ENCODE results near the gene CCIN. TPM values are rescaled to one million over a fixed set of nuclear protein-coding genes. Genes with fewer than 3 reads are reported as not detected.

Gene CCIN
- total RNA-seq, 1 donor from 2014 or later = 0.17 TPM

- intact Hi-C loops (cut with micrococcal nuclease) = loop anchor here (1.0 to 10.0 kb wide), 2 partner anchors 12 to 1156 kb away; partner anchors contain the start of gene DNAJB5
These were observed 28.8 kb upstream of the CCIN start for GRCh38 chr9:36140086-36141084.

- intact Hi-C loops (cut with micrococcal nuclease) = loop anchor here (10.0 kb wide), 1 partner anchor 1156 kb away; the partner anchor contains the start of gene DNAJB5
These were observed 27.9 kb upstream of the CCIN start for GRCh38 chr9:36141288-36141687.

- intact Hi-C loops (cut with micrococcal nuclease) = loop anchor here (10.0 kb wide), 1 partner anchor 1157 kb away; the partner anchor contains the start of gene DNAJB5
These were observed 27.4 kb upstream of the CCIN start for GRCh38 chr9:36141761-36142160.

- intact Hi-C loops (cut with micrococcal nuclease) = loop anchor here (10.0 kb wide), 1 partner anchor 1158 kb away; the partner anchor contains the start of gene DNAJB5
These were observed 26.5 kb upstream of the CCIN start for GRCh38 chr9:36142510-36143244.

DNA sequence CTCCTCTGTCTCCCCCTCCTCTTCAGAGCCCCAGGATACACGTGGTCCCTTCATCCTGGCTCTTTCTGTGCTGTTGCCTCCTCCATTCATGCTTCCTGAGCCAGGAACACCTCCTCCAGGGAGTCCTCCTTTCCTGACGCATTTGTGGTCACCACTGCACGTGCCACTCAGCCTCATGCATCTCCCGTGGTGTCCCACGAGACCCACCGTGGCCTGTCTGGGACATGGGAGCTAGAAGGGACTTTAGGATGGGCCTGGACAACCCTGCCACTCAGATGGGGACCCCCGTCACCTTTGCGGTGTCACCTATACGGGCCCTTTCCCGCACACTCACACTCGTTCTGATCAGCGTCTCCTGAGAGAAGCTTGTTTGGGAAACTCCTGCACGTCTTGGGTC lies 25.9 kb upstream of the CCIN start:
- intact Hi-C loops (cut with micrococcal nuclease) = loop anchor here (10.0 kb wide), 1 partner anchor 1158 kb away; the partner anchor contains the start of gene DNAJB5

DNA sequence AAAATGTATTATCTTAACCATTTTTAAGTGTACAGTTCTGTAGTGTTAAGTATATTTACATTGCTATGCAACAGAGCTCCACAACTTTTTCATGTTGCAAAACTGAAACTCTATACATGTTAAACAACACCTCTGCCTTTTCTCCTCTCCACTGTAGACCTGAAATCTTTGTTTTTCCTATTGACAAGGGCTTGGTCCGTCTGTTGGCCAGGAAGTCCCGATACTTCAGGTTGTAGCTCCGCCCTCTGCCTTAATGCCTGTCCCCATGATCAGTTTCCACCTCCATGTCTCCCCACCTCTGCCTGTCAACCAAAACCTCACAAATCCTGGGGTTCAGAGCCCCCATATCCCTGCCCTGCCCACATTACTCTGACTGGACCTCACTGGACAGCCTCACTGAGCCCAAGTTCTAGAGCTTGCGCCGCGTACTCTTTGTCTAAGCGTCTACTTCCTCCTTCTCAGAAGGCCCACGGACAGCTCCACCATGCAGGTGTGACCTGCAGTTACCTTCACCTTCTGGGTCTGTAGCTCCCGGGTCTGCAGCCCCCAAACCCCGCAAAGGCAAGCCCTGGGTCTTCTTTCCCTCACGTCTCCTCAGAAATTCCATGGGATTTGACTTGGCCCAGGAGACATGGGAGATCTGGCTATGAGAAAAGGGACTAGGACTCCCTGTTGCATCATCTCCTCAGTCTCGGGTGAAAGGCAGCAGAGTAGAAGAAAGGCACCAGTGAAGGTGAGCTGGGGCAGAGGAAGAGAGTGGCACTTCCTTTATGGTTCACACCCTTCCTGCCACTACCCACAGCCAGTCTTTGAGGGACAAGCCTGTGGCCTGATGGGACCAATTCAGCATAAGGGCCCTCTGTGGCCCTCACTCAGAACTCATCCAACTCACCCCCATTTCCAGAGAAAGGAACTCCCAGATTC lies 24.6 kb upstream of the CCIN start:
- intact Hi-C loops (cut with micrococcal nuclease) = loop anchor here (1.0 to 10.0 kb wide), 3 partner anchors 8 to 1160 kb away; partner anchors contain the start of genes DNAJB5 and GLIPR2

GRCh38 chr9:36145970-36146369 lies 23.2 kb upstream of the CCIN start:
- intact Hi-C loops (cut with micrococcal nuclease) = loop anchor here (10.0 kb wide), 1 partner anchor 1161 kb away; the partner anchor contains the start of gene DNAJB5

DNA sequence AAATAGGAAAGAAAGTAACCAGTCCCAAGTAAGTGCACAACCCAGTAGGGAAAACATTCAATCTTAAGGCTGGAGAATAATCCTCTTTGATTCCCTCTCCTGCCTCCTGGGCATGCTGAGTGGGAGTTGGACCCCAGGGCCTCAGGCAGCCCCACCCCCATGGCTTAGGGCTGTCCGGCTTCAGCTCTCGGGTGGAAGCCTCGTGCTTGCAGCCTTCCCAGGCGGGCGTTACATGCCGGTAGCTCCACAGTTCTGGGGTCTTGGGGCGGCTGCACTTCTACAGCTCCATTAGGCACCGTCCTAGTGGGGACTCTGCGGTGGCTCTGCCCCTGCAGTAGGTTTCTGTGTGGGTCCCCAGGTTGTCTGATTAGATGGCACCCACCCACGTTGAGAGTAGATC lies 22.5 kb upstream of the CCIN start:
- intact Hi-C loops (cut with micrococcal nuclease) = loop anchor here (10.0 kb wide), 1 partner anchor 1162 kb away; the partner anchor contains the start of gene DNAJB5

DNA sequence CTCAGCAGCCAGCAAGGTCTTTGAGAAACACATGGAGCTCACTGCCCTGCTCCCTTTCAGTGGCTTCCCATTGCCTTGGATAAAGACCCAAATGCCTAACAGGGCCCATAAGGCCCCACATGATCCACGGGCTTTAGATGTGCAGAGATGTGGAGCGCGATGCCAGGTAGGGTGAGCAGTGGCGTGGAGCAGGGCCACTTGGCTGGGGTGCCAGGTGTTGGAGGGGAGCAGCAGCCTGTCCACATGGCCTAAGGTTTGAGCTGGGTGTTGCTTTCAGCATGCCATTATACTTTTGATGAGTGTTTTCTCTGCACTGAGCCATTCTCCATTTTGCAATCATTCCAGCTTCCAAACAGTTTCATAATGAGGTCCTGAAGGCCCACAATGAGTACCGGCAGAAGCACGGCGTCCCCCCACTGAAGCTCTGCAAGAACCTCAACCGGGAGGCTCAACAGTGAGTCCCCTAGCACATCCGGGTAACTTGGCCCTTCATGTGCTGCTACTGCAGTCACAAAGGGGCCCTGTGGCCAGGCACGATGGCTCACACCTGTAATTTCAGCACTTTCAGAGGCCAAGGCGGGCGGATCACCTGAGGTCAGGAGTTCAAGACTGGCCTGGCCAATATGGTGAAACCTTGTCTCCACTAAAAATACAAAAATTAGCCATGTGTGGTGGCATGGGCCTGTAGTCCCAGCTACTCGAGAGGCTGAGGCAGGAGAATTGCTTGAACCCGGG lies 21.6 kb upstream of the CCIN start:
- intact Hi-C loops (cut with micrococcal nuclease) = loop anchor here (10.0 kb wide), 1 partner anchor 1163 kb away; the partner anchor contains the start of gene DNAJB5

DNA sequence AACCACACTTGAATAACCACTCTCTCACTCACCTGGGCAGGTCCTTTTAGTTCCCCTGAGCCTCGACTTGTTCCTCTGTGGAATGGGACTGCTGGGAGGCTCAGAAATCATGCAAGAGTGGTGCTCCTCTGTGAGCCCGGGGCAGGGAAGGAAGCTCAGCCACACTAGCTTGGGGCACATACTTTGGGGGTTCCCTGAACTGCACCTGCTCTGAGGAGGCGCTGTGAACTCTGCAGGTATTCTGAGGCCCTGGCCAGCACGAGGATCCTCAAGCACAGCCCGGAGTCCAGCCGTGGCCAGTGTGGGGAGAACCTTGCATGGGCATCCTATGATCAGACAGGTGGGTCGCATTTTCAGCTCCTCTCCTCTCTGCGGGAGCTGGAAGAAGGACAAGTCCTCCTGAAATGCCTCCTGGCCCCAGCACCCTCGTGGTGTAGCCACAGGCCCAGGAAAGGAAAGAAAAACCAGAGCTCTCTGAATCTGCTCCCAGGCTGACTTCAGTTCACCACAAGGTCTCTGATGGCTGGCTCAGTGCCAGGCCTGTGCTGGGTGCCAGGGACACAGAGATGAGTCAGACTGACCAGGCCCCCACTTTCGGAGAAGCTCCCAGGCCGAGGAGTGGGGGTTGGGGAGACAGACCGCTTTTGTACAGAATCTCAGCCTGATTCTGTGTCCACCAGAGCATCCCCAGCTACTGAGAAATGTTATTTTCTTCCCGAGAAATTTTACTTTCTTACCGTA lies 20.7 kb upstream of the CCIN start:
- intact Hi-C loops (cut with micrococcal nuclease) = loop anchor here (10.0 kb wide), 1 partner anchor 1164 kb away; the partner anchor contains the start of gene DNAJB5

GRCh38 chr9:36149197-36149596 lies 20.0 kb upstream of the CCIN start:
- intact Hi-C loops (cut with micrococcal nuclease) = loop anchor here (10.0 kb wide), 1 partner anchor 1164 kb away; the partner anchor contains the start of gene DNAJB5

GRCh38 chr9:36150574-36151315 lies 18.4 kb upstream of the CCIN start:
- intact Hi-C loops (cut with micrococcal nuclease) = loop anchor here (1.0 to 5.0 kb wide), 7 partner anchors 14 to 493 kb away; partner anchors contain the start of genes CCDC107, CLTA, GLIPR2 and GNE

DNA sequence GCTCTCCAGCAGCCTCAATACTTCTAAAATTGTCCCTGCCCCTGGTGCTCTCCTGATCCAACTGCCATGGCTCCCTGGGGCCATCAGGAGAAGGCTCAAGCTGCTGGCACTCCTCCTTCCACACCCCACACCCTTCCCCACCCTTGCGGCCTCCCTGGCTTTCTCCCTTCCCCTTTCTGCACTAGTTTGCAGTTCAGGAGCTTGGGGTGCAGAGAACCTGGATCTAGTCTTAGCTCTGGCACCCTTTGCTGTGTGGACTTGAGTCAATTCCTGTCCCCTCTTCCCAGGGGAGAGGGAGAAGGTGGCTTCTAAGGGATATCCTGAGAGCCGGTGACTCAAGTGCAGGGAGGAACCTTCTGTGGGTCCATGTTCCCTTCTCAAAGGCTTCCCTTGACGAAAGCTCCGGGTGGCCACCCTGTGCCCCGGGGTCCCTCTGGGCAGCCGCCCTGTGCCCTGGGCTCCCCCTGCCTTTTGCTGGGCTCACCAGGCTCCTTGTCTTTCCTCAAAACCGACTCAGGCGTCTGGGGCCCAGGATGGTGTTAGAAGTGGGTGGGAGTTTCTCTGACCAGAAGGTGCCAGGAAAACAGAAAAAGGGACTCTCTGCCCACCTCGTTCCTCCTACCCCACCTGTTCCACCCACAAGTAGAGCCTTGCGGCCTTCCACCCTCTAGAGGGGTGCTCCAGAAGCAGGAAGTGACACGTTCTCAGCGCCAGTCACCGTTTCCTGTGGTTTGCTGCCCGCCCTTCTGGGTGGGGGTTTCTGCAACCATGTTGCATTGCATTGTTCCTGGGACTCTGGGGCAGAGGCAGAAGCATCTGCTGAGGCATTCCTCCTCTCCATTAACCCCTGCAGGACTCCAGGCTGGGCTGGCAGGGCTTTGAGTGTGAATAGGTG lies 17.6 kb upstream of the CCIN start:
- intact Hi-C loops (cut with micrococcal nuclease) = loop anchor here (1.0 to 5.0 kb wide), 9 partner anchors 7 to 494 kb away; partner anchors contain the start of genes CCDC107, CLTA, GLIPR2 and GNE

GRCh38 chr9:36152741-36153438 lies 16.3 kb upstream of the CCIN start:
- intact Hi-C loops (cut with micrococcal nuclease) = loop anchor here (1.0 to 5.0 kb wide), 4 partner anchors 9 to 496 kb away; partner anchors contain the start of genes CCDC107, GNE and RMRP

DNA sequence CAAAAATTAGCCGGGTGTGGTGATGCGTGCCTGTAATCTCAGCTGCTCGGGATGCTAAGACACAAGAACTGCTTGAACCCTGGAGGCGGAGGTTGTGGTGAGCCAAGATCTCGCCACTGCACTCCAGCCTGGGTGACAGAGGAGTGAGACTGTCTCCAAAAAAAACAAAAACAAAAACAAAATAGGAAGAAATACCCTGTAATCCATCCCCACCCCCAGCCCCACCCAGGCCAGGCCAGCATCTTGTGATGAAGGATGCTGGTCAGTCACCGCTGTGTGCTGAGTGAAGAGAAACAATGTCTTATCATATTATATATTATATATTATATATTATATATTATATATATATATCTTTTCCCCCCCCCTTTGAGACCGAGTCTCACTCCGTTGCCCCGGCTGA lies 15.4 kb upstream of the CCIN start:
- intact Hi-C loops (cut with micrococcal nuclease) = loop anchor here (5.0 kb wide), 2 partner anchors 104 to 496 kb away; partner anchors contain the start of genes CCDC107, GNE and RMRP

Data from T-helper 1 cell treated with Interleukin-12 subunit alpha and Interleukin-12 subunit beta and Interleukin-4 antibody, amounts not matched to agents 30 ng/mL and 1 ng/mL, for 36 hours (primary cell).